GM19193 (cell line): Measurements from ENCODE around the gene TJP3.

Source experiments
- POLR2A ChIP-seq: IDR thresholded peaks from 4 replicates; pipeline ENCODE4 v1.6.1; 2011; ENCODE audit not compliant: insufficient read depth, insufficient read length; ENCODE audit errors: extremely low read depth

Gene TJP3

GRCh38 chr19:3712663-3713611 is 4.8 kb downstream of the TJP3 start:
- no peak for TF ChIP-seq POLR2A

GRCh38 chr19:3716147-3716668 is 8.0 kb downstream of the TJP3 start:
- TF ChIP-seq POLR2A = no peak

- no peak for TF ChIP-seq POLR2A
Measured at GRCh38 chr19:3719868-3720267, 11.7 kb downstream of the TJP3 start.

GRCh38 chr19:3720349-3720917 is 12.2 kb downstream of the TJP3 start:
- no peak for TF ChIP-seq POLR2A

- no peak for TF ChIP-seq POLR2A
Measured at GRCh38 chr19:3721131-3721886, 13.1 kb downstream of the TJP3 start.

GRCh38 chr19:3721887-3722442 is 13.8 kb downstream of the TJP3 start:
- no peak for TF ChIP-seq POLR2A

GRCh38 chr19:3722443-3723109 is 14.4 kb downstream of the TJP3 start:
- no peak for TF ChIP-seq POLR2A

GRCh38 chr19:3723110-3723488 is 14.9 kb downstream of the TJP3 start:
- TF ChIP-seq POLR2A = no peak

- TF ChIP-seq POLR2A = no peak
Measured at GRCh38 chr19:3723883-3724282, 15.7 kb downstream of the TJP3 start.

- TF ChIP-seq POLR2A = no peak
Measured at GRCh38 chr19:3725121-3725520, 16.9 kb downstream of the TJP3 start.

- TF ChIP-seq POLR2A = no peak
Measured at GRCh38 chr19:3725640-3726310, 17.6 kb downstream of the TJP3 start.

- no peak for TF ChIP-seq POLR2A
Measured at GRCh38 chr19:3730457-3730958, 22.3 kb downstream of the TJP3 start.

GRCh38 chr19:3732108-3732507 is 23.9 kb downstream of the TJP3 start:
- no peak for TF ChIP-seq POLR2A
